Stomach (tissue), 4 donors: Measurements from ENCODE around the gene ZSCAN5B.
"Not testable (repeated sequence)": the region's sequence is repeated elsewhere in the genome, so short reads cannot be mapped to it uniquely, and the experiment has no call there.

Source experiments
- CTCF ChIP-seq, 7 experiments: fragments of 450-650 bp in 4 of 7; fragments of 200-600 bp in 3 of 7; sonication (generic) in 3 of 7; IDR thresholded peaks; one replicate each; pipeline ENCODE4 v1.5.1; 2016 to 2019; ENCODE audit warnings: antibody characterized with exemption in 7 of 7, control low read depth in 2 of 7, mild to moderate bottlenecking in 1 of 7
- POLR2A ChIP-seq, 4 donors: fragments of 450-650 bp; IDR thresholded peaks; one replicate each; pipeline ENCODE4 v1.6.1; 2016; ENCODE audit warnings: antibody characterized with exemption in 4 of 4, control low read depth in 2 of 4, mild to moderate bottlenecking in 1 of 4, moderate library complexity in 1 of 4
- POLR2AphosphoS5 ChIP-seq, 3 donors: sonication (generic); formaldehyde crosslinking; IDR thresholded peaks; one replicate each; pipeline ENCODE4 v1.6.1; 2016; ENCODE audit warnings: antibody characterized with exemption in 3 of 3

GRCh38 chr19:56221442-56221841 is 23.9 kb upstream of the ZSCAN5B start:
- TF ChIP-seq CTCF, POLR2AphosphoS5, POLR2A (IDR thresholded peaks at IDR 0.05): not testable (repeated sequence)
